22Rv1 (cell line): ENCODE measurements around the gene DISC1.

Source experiments
- CTCF ChIP-seq: fragments of 450-650 bp; IDR thresholded peaks from 2 replicates; pipeline ENCODE4 v1.5.1; 2017; ENCODE audit warnings: mild to moderate bottlenecking
- ZFX ChIP-seq: fragments of 450-650 bp; IDR thresholded peaks from 2 replicates; pipeline ENCODE4 v1.6.1; 2017; ENCODE audit warnings: antibody characterized with exemption, borderline replicate concordance

GRCh38 chr1:231973830-231974229 lies 347.2 kb downstream of the DISC1 start:
- no peak for TF ChIP-seq CTCF
- TF ChIP-seq ZFX = no peak
